ENCODE measurements around the gene HLA-DQB2.

Gene HLA-DQB2

GRCh38 chr6:32713241-32713640, 50.1 kb downstream of the HLA-DQB2 start:
- DNase-seq (no peak), ATAC-seq (no peak)
- no peak overlapping the region for H3K27ac Mint-ChIP-seq
- H3K4me3 Mint-ChIP-seq: no peak overlapping the region
- no peaks in the 10 kb centered on the region for H3K36me3 Mint-ChIP-seq (ENCODE audit: low read depth)
- H3K9me3 Mint-ChIP-seq: no peaks in the 10 kb centered on the region
- H3K27me3 Mint-ChIP-seq: peaks cover 5% of the 10 kb centered on the region
- H3K4me1 Mint-ChIP-seq: no peaks in the 10 kb centered on the region

GRCh38 chr6:32709625-32710024, 53.7 kb downstream of the HLA-DQB2 start:
- no peak overlapping the region for H3K27ac Mint-ChIP-seq
- no peaks in the 10 kb centered on the region for H3K36me3 Mint-ChIP-seq (ENCODE audit: low read depth)
- DNase-seq: no peak
- peaks cover 4% of the 10 kb centered on the region for H3K9me3 Mint-ChIP-seq
- H3K27me3 Mint-ChIP-seq: peaks cover 2% of the 10 kb centered on the region
- peaks cover 4% of the 10 kb centered on the region for H3K4me1 Mint-ChIP-seq
- ATAC-seq: no peak
- no peak overlapping the region for H3K4me3 Mint-ChIP-seq
